GM23338 (cell line): Measurements from ENCODE around the gene VMO1. TPM values are rescaled to one million over a fixed set of nuclear protein-coding genes. Genes with fewer than 3 reads are reported as not detected.

Experiments used
- ATAC-seq: fragments of 200-7000 bp; cut with Tn5 transposase; 3 replicates; pipeline ENCODE4 v1.9.1; 2020
- DNase-seq: peaks from one replicate; pipeline ENCODE4 v3.0.0-alpha.2; 2015; ENCODE audit warnings: low spot score
- H2AFZ ChIP-seq: fragments of 200-600 bp; sonication (generic); 2 replicates; pipeline ENCODE4 v1.8.0; 2016; ENCODE audit warnings: antibody characterized with exemption, mild to moderate bottlenecking, moderate library complexity
- H3F3A ChIP-seq: fragments of 200-600 bp; sonication (generic); replicated peaks from 2 replicates; pipeline ENCODE4 v1.8.0; 2017; ENCODE audit warnings: antibody characterized with exemption, mixed run types, low read depth
- H3K27ac ChIP-seq: fragments of 200-600 bp; sonication (generic); 2 replicates; pipeline ENCODE4 v1.6.1; 2016; ENCODE audit warnings: low read depth
- H3K27me3 ChIP-seq: fragments of 200-600 bp; sonication (generic); 2 replicates; pipeline ENCODE4 v1.8.0; 2016; ENCODE audit warnings: mild to moderate bottlenecking, mixed run types, moderate library complexity; ENCODE audit not compliant: insufficient read depth
- H3K36me3 ChIP-seq: fragments of 200-600 bp; sonication (generic); 2 replicates; pipeline ENCODE4 v1.8.0; 2016; ENCODE audit warnings: mild to moderate bottlenecking; ENCODE audit not compliant: insufficient read depth
- H3K4me1 ChIP-seq: fragments of 200-600 bp; sonication (generic); 2 replicates; pipeline ENCODE4 v1.8.0; 2016; ENCODE audit warnings: mild to moderate bottlenecking, moderate library complexity; ENCODE audit not compliant: insufficient read depth
- H3K4me2 ChIP-seq: fragments of 200-600 bp; sonication (generic); 2 replicates; pipeline ENCODE4 v1.7.1; 2017; ENCODE audit warnings: mixed run types
- H3K4me3 ChIP-seq: fragments of 200-600 bp; sonication (generic); 2 replicates; pipeline ENCODE4 v1.6.1; 2016; ENCODE audit warnings: mixed run types
- H3K79me2 ChIP-seq: fragments of 200-600 bp; sonication (generic); replicated peaks from 2 replicates; pipeline ENCODE4 v1.8.0; 2017; ENCODE audit warnings: mild to moderate bottlenecking; ENCODE audit not compliant: insufficient read depth
- H3K9me2 ChIP-seq: fragments of 200-600 bp; sonication (generic); 2 replicates; pipeline ENCODE4 v1.8.0; 2017; ENCODE audit not compliant: insufficient read depth
- H4K20me1 ChIP-seq: fragments of 200-600 bp; sonication (generic); replicated peaks from 2 replicates; pipeline ENCODE4 v1.8.0; 2017; ENCODE audit warnings: mild to moderate bottlenecking; ENCODE audit not compliant: insufficient read depth
- H3K27ac Mint-ChIP-seq: 2 replicates; pipeline ENCODE4 v1.8.0; 2020; ENCODE audit warnings: inconsistent platforms, mild to moderate bottlenecking, moderate library complexity, mixed read lengths
- H3K27me3 Mint-ChIP-seq: 3 replicates; pipeline ENCODE4 v1.8.0; 2022; ENCODE audit warnings: low read depth, mild to moderate bottlenecking, moderate library complexity, mixed read lengths, inconsistent platforms; ENCODE audit not compliant: insufficient read depth, poor library complexity
- H3K36me3 Mint-ChIP-seq: 3 replicates; pipeline ENCODE4 v1.8.0; 2021; ENCODE audit warnings: low read depth, mild to moderate bottlenecking, inconsistent platforms, moderate library complexity, mixed read lengths
- H3K4me1 Mint-ChIP-seq: 3 replicates; pipeline ENCODE4 v1.8.0; 2020; ENCODE audit warnings: mild to moderate bottlenecking, inconsistent platforms, mixed read lengths
- H3K4me3 Mint-ChIP-seq: 3 replicates; pipeline ENCODE4 v1.8.0; 2021; ENCODE audit warnings: moderate library complexity, mild to moderate bottlenecking, inconsistent platforms, mixed read lengths
- H3K9me3 Mint-ChIP-seq: 3 replicates; pipeline ENCODE4 v1.8.0; 2020; ENCODE audit warnings: moderate library complexity, mild to moderate bottlenecking, inconsistent platforms, mixed read lengths
- CREB1 ChIP-seq: fragments of 250-450 bp; sonication (Bioruptor Pico); IDR thresholded peaks from 2 replicates; pipeline ENCODE4 v1.5.0; 2020; ENCODE audit warnings: low read depth, mild to moderate bottlenecking, moderate library complexity
- ETS1 ChIP-seq: IDR thresholded peaks from 2 replicates; pipeline ENCODE4 v1.6.1; 2016; ENCODE audit warnings: antibody characterized with exemption
- EZH2 ChIP-seq: fragments of 200-600 bp; sonication (generic); IDR thresholded peaks from one replicate; pipeline ENCODE4 v1.8.0; 2017; ENCODE audit warnings: antibody characterized with exemption, mild to moderate bottlenecking, low read depth; ENCODE audit not compliant: unreplicated experiment
- EZH2phosphoT487 ChIP-seq: fragments of 200-600 bp; sonication (generic); IDR thresholded peaks from one replicate; pipeline ENCODE4 v1.8.1; 2018; ENCODE audit warnings: antibody characterized with exemption; ENCODE audit not compliant: unreplicated experiment
- JUNB ChIP-seq: IDR thresholded peaks from one replicate; pipeline ENCODE4 v1.6.1; 2016; ENCODE audit warnings: antibody characterized with exemption; ENCODE audit not compliant: unreplicated experiment
- NANOG ChIP-seq: IDR thresholded peaks from 2 replicates; pipeline ENCODE4 v1.6.1; 2016; ENCODE audit warnings: antibody characterized with exemption, borderline replicate concordance
- POLR2AphosphoS5 ChIP-seq: IDR thresholded peaks from 2 replicates; pipeline ENCODE4 v1.6.1; 2016; ENCODE audit warnings: antibody characterized with exemption, low read depth
- STAT1 ChIP-seq: IDR thresholded peaks from one replicate; pipeline ENCODE4 v1.6.1; 2016; ENCODE audit warnings: antibody characterized with exemption; ENCODE audit not compliant: unreplicated experiment
- ZNF114 ChIP-seq: fragments of 250-450 bp; sonication (Bioruptor Pico); IDR thresholded peaks from 2 replicates; pipeline ENCODE4 v1.5.0; 2020; ENCODE audit warnings: mild to moderate bottlenecking, moderate library complexity
- ZNF331 ChIP-seq: fragments of 250-450 bp; sonication (Bioruptor Pico); IDR thresholded peaks from 2 replicates; pipeline ENCODE4 v1.5.0; 2020; ENCODE audit warnings: low read depth, mild to moderate bottlenecking, moderate library complexity
- polyA plus RNA-seq: library from polyadenylated mRNA; unstranded; fragments of >200 nt; fragmentation: Nextera tagmentation; extraction: Ambion mirVana; gene quantifications from 2 replicates; pipeline ENCODE4 v1.2.1, GENCODE V29; 2016
- total RNA-seq: library from RNA; depleted of rRNA; stranded (reverse); fragments of >200 nt; shearing (Covaris generic); gene quantifications from 2 replicates; pipeline ENCODE4 v1.2.3, GENCODE V29; 2014
- TF ChIP-seq, protein P1 (sequence below), 2 experiments: fragments of 200-600 bp in 1 of 2; sonication (generic) in 1 of 2; conservative IDR thresholded peaks; 2 replicates each; pipeline versions ENCODE4 v1.5.1 to v1.6.1; 2016 to 2017; ENCODE audit warnings: antibody characterized with exemption in 2 of 2, low read depth in 2 of 2, mild to moderate bottlenecking in 2 of 2, moderate library complexity in 1 of 2

Gene VMO1
- total and polyA plus RNA-seq, 2 experiments from 2014 or later = 0.38 to 0.47 TPM

GRCh38 chr17:4823373-4824089 lies 37.4 kb upstream of the VMO1 start:
- no peak overlapping the region for H2AFZ ChIP-seq
- Mint-ChIP-seq H3K9me3 (no peaks in the 10 kb centered on the region; the same call in 2 of the 3 replicates), H3K36me3 (peaks cover 12% of the 10 kb centered on the region; the same call in 2 of the 3 replicates), H3K4me1 (no peaks in the 10 kb centered on the region), H3K4me3 (no peak overlapping the region; the same call in 2 of the 3 replicates), H3K27me3 (peaks cover 2% of the 10 kb centered on the region), H3K27ac (no peak overlapping the region)
- DNase-seq (no peak), ATAC-seq (peak; percentile 47; the same call in 2 of the 3 replicates)
- H3K4me3 ChIP-seq = no peak overlapping the region
- H3K4me1 ChIP-seq = no peaks in the 10 kb centered on the region
- H3F3A ChIP-seq = no peaks in the 10 kb centered on the region
- H3K27me3 ChIP-seq = no peaks in the 10 kb centered on the region
- H3K9me2 ChIP-seq = no peaks in the 10 kb centered on the region
- H3K36me3 ChIP-seq = 0 out of 2 replicates have a peak, but pooled peaks cover 7% of the 10 kb centered on the region
- TF ChIP-seq CREB1 (CRISPR knock-in tag) (no peak), EZH2 (no peak), ETS1 (no peak), EZH2phosphoT487 (no peak), STAT1 (no peak), JUNB (no peak), ZNF114 (CRISPR knock-in tag) (no peak), NANOG (no peak), ZNF331 (no peak)
- TF ChIP-seq, protein P1, sequence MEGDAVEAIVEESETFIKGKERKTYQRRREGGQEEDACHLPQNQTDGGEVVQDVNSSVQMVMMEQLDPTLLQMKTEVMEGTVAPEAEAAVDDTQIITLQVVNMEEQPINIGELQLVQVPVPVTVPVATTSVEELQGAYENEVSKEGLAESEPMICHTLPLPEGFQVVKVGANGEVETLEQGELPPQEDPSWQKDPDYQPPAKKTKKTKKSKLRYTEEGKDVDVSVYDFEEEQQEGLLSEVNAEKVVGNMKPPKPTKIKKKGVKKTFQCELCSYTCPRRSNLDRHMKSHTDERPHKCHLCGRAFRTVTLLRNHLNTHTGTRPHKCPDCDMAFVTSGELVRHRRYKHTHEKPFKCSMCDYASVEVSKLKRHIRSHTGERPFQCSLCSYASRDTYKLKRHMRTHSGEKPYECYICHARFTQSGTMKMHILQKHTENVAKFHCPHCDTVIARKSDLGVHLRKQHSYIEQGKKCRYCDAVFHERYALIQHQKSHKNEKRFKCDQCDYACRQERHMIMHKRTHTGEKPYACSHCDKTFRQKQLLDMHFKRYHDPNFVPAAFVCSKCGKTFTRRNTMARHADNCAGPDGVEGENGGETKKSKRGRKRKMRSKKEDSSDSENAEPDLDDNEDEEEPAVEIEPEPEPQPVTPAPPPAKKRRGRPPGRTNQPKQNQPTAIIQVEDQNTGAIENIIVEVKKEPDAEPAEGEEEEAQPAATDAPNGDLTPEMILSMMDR (conservative IDR thresholded peaks at IDR 0.05; ENCODE audit: low read depth in 2 of 2) = no peak; a peak in 1 of 4 replicates
- H4K20me1 ChIP-seq = no peaks in the 10 kb centered on the region; the same call in 1 of the 2 replicates
- H3K27ac ChIP-seq = no peak overlapping the region
- no peaks in the 10 kb centered on the region for H3K79me2 ChIP-seq
- no peak overlapping the region for H3K4me2 ChIP-seq

GRCh38 chr17:4822835-4823234 lies 36.7 kb upstream of the VMO1 start:
- ATAC-seq (no peak), DNase-seq (no peak)
- no peaks in the 10 kb centered on the region for H3K4me1 Mint-ChIP-seq
- H3K27me3 Mint-ChIP-seq = peaks cover 3% of the 10 kb centered on the region
- Histone ChIP-seq H3K4me2 (no peak overlapping the region), H3K36me3 (0 out of 2 replicates have a peak, but pooled peaks cover 7% of the 10 kb centered on the region), H3K79me2 (no peaks in the 10 kb centered on the region), H3K27ac (no peak overlapping the region), H4K20me1 (no peaks in the 10 kb centered on the region; the same call in 1 of the 2 replicates), H2AFZ (no peak overlapping the region), H3F3A (no peaks in the 10 kb centered on the region), H3K4me1 (no peaks in the 10 kb centered on the region), H3K4me3 (no peak overlapping the region), H3K27me3 (no peaks in the 10 kb centered on the region), H3K9me2 (no peaks in the 10 kb centered on the region)
- H3K27ac Mint-ChIP-seq = no peak overlapping the region
- no peaks in the 10 kb centered on the region; the same call in 2 of the 3 replicates for H3K9me3 Mint-ChIP-seq
- H3K36me3 Mint-ChIP-seq = peaks cover 17% of the 10 kb centered on the region; the same call in 2 of the 3 replicates
- H3K4me3 Mint-ChIP-seq = no peak overlapping the region; the same call in 2 of the 3 replicates
- TF ChIP-seq EZH2 (no peak), ETS1 (no peak), POLR2AphosphoS5 (no peak), ZNF114 (CRISPR knock-in tag) (no peak), EZH2phosphoT487 (no peak)
- TF ChIP-seq, protein P1 (conservative IDR thresholded peaks at IDR 0.05; ENCODE audit: low read depth in 2 of 2) = no peak
